ENCODE results near the gene TMA7. TPM values are rescaled to one million over a fixed set of nuclear protein-coding genes. Genes with fewer than 3 reads are reported as not detected.

The TMA7 gene
- total and polyA plus RNA-seq, 4 donors: 75.2 to 241 (median 113) TPM

DNA sequence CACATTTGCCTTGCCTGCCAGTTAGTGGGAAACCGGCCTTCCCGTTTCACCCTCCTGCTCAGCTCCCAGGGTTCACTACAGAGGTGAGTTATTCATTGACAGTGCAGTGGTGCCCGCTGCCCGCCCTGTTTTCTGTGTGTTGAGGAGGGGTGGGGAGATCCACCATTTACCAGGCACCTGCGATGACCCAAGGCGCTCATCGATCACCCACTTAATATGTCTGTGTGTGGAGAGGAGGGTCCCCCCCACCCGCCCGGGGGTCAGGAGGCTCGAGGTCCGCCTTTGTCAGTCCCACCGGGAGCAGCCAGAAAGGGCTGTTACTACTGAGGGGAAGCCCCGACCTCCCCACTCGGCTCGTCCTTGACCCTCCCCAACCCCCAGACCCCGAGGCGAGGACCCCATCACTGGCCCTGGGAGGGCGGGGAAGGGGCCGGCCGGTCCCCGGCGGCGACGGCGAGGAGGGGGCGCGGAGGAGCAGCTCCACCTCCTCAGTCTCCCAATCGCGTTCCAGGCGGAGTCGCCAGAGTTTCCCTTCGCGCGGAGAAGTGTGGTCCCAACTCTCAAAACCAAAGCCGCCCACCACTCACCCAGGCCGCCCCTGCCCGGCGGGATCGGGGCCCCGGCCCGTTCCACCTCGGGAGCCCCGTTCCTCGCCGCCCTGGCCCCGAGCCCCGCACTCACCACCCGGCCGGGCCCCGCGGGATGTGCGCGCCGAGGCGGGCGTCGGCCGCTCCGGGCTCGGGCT, 11.3 kb upstream of the TMA7 start (continued):
- TF ChIP-seq, protein P1, sequence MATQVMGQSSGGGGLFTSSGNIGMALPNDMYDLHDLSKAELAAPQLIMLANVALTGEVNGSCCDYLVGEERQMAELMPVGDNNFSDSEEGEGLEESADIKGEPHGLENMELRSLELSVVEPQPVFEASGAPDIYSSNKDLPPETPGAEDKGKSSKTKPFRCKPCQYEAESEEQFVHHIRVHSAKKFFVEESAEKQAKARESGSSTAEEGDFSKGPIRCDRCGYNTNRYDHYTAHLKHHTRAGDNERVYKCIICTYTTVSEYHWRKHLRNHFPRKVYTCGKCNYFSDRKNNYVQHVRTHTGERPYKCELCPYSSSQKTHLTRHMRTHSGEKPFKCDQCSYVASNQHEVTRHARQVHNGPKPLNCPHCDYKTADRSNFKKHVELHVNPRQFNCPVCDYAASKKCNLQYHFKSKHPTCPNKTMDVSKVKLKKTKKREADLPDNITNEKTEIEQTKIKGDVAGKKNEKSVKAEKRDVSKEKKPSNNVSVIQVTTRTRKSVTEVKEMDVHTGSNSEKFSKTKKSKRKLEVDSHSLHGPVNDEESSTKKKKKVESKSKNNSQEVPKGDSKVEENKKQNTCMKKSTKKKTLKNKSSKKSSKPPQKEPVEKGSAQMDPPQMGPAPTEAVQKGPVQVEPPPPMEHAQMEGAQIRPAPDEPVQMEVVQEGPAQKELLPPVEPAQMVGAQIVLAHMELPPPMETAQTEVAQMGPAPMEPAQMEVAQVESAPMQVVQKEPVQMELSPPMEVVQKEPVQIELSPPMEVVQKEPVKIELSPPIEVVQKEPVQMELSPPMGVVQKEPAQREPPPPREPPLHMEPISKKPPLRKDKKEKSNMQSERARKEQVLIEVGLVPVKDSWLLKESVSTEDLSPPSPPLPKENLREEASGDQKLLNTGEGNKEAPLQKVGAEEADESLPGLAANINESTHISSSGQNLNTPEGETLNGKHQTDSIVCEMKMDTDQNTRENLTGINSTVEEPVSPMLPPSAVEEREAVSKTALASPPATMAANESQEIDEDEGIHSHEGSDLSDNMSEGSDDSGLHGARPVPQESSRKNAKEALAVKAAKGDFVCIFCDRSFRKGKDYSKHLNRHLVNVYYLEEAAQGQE (IDR thresholded peaks at IDR 0.05): peak; percentile 54
- TF ChIP-seq FOXA2 (IDR thresholded peaks at IDR 0.05) (no peak), SP1 (IDR thresholded peaks at IDR 0.05) (peak; percentile 71), GABPA (IDR thresholded peaks at IDR 0.05 in 1 of 2, conservative IDR thresholded peaks at IDR 0.05 in 1 of 2) (peak in 1 of 2 donors; percentile 50), HNF4G (IDR thresholded peaks at IDR 0.05) (no peak), HNF4A (conservative IDR thresholded peaks at IDR 0.05) (peak; percentile 40 to 53)

DNA sequence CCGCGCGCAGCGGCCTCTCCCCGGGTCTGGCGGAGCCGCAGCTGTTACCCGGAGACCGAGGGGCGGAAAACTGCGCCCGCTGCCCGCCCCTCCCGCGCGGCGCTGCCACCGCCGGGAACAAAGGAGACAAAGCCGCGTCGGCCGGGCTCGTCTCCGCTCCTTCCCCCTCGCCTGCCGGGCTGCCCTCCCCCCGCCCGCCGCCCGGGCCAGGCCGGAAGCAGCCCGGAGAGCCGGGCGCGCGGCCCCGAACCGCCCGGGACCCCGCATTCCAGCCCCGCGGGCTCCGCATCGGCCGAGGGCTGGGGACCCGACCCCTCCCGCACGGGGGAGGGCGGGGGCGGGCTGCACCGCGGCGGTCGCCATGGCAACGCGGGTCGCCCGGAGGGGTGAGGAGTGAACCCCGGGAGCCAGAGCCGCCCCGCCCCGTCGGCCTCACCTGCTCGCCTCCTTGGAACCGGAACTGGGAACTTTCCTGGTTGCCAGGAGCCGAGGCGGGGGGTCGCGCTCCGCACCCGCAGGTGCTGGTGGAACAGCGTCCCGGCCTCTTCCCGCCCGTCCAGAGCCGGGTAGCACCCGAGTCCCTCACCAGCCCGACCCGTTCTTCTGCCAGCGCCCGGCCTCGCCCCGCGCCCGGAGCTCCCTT, 10.6 kb upstream of the TMA7 start:
- TF ChIP-seq, protein P2, sequence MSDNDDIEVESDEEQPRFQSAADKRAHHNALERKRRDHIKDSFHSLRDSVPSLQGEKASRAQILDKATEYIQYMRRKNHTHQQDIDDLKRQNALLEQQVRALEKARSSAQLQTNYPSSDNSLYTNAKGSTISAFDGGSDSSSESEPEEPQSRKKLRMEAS (IDR thresholded peaks at IDR 0.05): no peak
- TF ChIP-seq, protein P3, sequence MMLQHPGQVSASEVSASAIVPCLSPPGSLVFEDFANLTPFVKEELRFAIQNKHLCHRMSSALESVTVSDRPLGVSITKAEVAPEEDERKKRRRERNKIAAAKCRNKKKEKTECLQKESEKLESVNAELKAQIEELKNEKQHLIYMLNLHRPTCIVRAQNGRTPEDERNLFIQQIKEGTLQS (IDR thresholded peaks at IDR 0.05): no peak
- no peak for TF ChIP-seq SP1 (IDR thresholded peaks at IDR 0.05)
- no peak for TF ChIP-seq HNF4G (IDR thresholded peaks at IDR 0.05)
- no peak for TF ChIP-seq YY1 (IDR thresholded peaks at IDR 0.05)
- no peak for TF ChIP-seq RAD21 (IDR thresholded peaks at IDR 0.05)
- TF ChIP-seq, protein P4, sequence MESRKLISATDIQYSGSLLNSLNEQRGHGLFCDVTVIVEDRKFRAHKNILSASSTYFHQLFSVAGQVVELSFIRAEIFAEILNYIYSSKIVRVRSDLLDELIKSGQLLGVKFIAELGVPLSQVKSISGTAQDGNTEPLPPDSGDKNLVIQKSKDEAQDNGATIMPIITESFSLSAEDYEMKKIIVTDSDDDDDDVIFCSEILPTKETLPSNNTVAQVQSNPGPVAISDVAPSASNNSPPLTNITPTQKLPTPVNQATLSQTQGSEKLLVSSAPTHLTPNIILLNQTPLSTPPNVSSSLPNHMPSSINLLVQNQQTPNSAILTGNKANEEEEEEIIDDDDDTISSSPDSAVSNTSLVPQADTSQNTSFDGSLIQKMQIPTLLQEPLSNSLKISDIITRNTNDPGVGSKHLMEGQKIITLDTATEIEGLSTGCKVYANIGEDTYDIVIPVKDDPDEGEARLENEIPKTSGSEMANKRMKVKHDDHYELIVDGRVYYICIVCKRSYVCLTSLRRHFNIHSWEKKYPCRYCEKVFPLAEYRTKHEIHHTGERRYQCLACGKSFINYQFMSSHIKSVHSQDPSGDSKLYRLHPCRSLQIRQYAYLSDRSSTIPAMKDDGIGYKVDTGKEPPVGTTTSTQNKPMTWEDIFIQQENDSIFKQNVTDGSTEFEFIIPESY (IDR thresholded peaks at IDR 0.05): no peak
- no peak for TF ChIP-seq FOXA1 (IDR thresholded peaks at IDR 0.05)
- TF ChIP-seq NR2F2 (IDR thresholded peaks at IDR 0.05): no peak
- TF ChIP-seq, protein P1 (IDR thresholded peaks at IDR 0.05): no peak
- no peak for TF ChIP-seq EGR1 (IDR thresholded peaks at IDR 0.05; ENCODE audit: low read depth in 2 of 2)
- no peaks in the 10 kb centered on the region for H3K27me3 ChIP-seq (ENCODE audit: control insufficient read depth in 4 of 4, insufficient read depth in 4 of 4, low read length in 3 of 4)
- peak overlapping the region; percentile 89 to 91 for H3K27ac ChIP-seq (ENCODE audit: low read depth in 1 of 2, low read length in 2 of 2)
- under 1% methylated on average over 86 of the region's 86 CpGs for WGBS
- peaks cover 27 to 68% (median 53%) of the 10 kb centered on the region in 4 donors for H3K4me1 ChIP-seq (ENCODE audit: control insufficient read depth in 4 of 4, insufficient read depth in 4 of 4, low read length in 3 of 4)
- H3K36me3 ChIP-seq (ENCODE audit: control insufficient read depth in 4 of 4, insufficient read depth in 3 of 4, low read depth in 1 of 4, low read length in 3 of 4): peaks cover 0 to 7% (median 0%) of the 10 kb centered on the region in 4 donors
- no peaks in the 10 kb centered on the region for H3K9me3 ChIP-seq (ENCODE audit: control insufficient read depth in 4 of 4, low read length in 3 of 4)
- peak; percentile 59 for DNase-seq (ENCODE audit: low spot score)
- no peak overlapping the region for H3K9ac ChIP-seq (ENCODE audit: low read depth in 1 of 2, low read length in 2 of 2)
- H3K4me3 ChIP-seq (ENCODE audit: low read depth in 1 of 3, low read length in 3 of 3): peak overlapping the region; percentile 52 to 81 (median 80)

Measured in liver (tissue), 9 donors.